IMR-90 (cell line): ENCODE data around the gene REXO5. TPM values are rescaled to one million over a fixed set of nuclear protein-coding genes. Genes with fewer than 3 reads are reported as not detected.

Experiments
- ATAC-seq: fragments of 200-7000 bp; cut with Tn5 transposase; 2 replicates; pipeline ENCODE4 v1.9.1; 2020; ENCODE audit warnings: low read depth, mild to moderate bottlenecking, moderate library complexity
- BruUV-seq: library from RNA; stranded (reverse); fragments of 400-500 nt; replicated peaks from 2 replicates; lab custom pipeline; 2021; lab: Mats Ljungman, UMichigan
- CTCF ChIA-PET: fragments of 300-600 bp; formaldehyde crosslinking; extraction: SDS; loops from one replicate; lab custom pipeline; 2021; ENCODE audit warnings: antibody characterized with exemption; lab: Yijun Ruan, JAX
- POLR2A ChIA-PET: fragments of 300-600 bp; sonication (Branson Sonifier 250); formaldehyde crosslinking; loops from one replicate; lab custom pipeline; 2022; ENCODE audit warnings: antibody characterized with exemption; ENCODE audit not compliant: unreplicated experiment; lab: Charles Lee
- DNase-seq: peaks from one replicate; pipeline ENCODE4 v3.0.0; 2013
- H2AFZ ChIP-seq: replicated peaks from 2 replicates; pipeline ENCODE3; 2013; ENCODE audit warnings: low read length, mild to moderate bottlenecking; ENCODE audit not compliant: poor library complexity
- H2AK5ac ChIP-seq: 2 replicates; pipeline ENCODE4 v1.6.1; 2013; ENCODE audit warnings: low read depth, low read length, inconsistent platforms
- H2AK9ac ChIP-seq: replicated peaks from 2 replicates; pipeline ENCODE3; 2013; ENCODE audit warnings: mild to moderate bottlenecking, low read depth, low read length, moderate library complexity; ENCODE audit not compliant: poor library complexity
- H2BK120ac ChIP-seq: 2 replicates; pipeline ENCODE4 v1.6.1; 2013; ENCODE audit warnings: low read depth, low read length, inconsistent platforms
- H2BK15ac ChIP-seq: 3 replicates; pipeline ENCODE4 v1.6.1; 2013; ENCODE audit warnings: low read depth, low read length, inconsistent platforms
- H2BK20ac ChIP-seq: 2 replicates; pipeline ENCODE4 v1.6.1; 2013; ENCODE audit warnings: low read depth, mild to moderate bottlenecking, inconsistent platforms, low read length, moderate library complexity
- H2BK5ac ChIP-seq: 2 replicates; pipeline ENCODE4 v1.6.1; 2013; ENCODE audit warnings: mild to moderate bottlenecking, low read depth, low read length, inconsistent platforms; ENCODE audit not compliant: poor library complexity, severe bottlenecking
- H3K14ac ChIP-seq: replicated peaks from 2 replicates; pipeline ENCODE4 v1.6.1; 2013; ENCODE audit warnings: low read depth, low read length, inconsistent platforms
- H3K18ac ChIP-seq: 2 replicates; pipeline ENCODE4 v1.6.1; 2013; ENCODE audit warnings: low read depth, low read length, control low read depth
- H3K23ac ChIP-seq: 2 replicates; pipeline ENCODE4 v1.6.1; 2013; ENCODE audit warnings: low read depth, low read length, inconsistent platforms
- H3K27ac ChIP-seq: 2 replicates; pipeline ENCODE4 v1.5.1; 2013; ENCODE audit warnings: mild to moderate bottlenecking, control low read depth, low read length; ENCODE audit not compliant: insufficient read depth
- H3K27me3 ChIP-seq: 2 replicates; pipeline ENCODE4 v1.6.1; 2013; ENCODE audit warnings: low read length; ENCODE audit not compliant: control insufficient read depth, insufficient read depth
- H3K36me3 ChIP-seq: 2 replicates; pipeline ENCODE4 v1.6.1; 2013; ENCODE audit warnings: low read length, mixed read lengths; ENCODE audit not compliant: control insufficient read depth, insufficient read depth
- H3K4ac ChIP-seq: 2 replicates; pipeline ENCODE4 v1.6.1; 2013; ENCODE audit warnings: low read depth, low read length, inconsistent platforms
- H3K4me1 ChIP-seq: 2 replicates; pipeline ENCODE4 v1.6.1; 2013; ENCODE audit warnings: low read length, mixed read lengths; ENCODE audit not compliant: control insufficient read depth, insufficient read depth
- H3K4me2 ChIP-seq: 2 replicates; pipeline ENCODE4 v1.6.1; 2013; ENCODE audit warnings: low read depth, mild to moderate bottlenecking, control low read depth, low read length, moderate library complexity
- H3K4me3 ChIP-seq: 2 replicates; pipeline ENCODE4 v1.5.1; 2013; ENCODE audit warnings: low read depth, mild to moderate bottlenecking, control low read depth, low read length, moderate library complexity; ENCODE audit not compliant: insufficient read depth
- H3K56ac ChIP-seq: 2 replicates; pipeline ENCODE4 v1.6.1; 2013; ENCODE audit warnings: low read length, inconsistent platforms; ENCODE audit not compliant: insufficient read depth; ENCODE audit errors: extremely low read depth
- H3K79me1 ChIP-seq, 2 experiments: 2 replicates each; pipeline ENCODE4 v1.6.1; 2013; ENCODE audit warnings: low read length in 2 of 2, inconsistent platforms in 1 of 2, low read depth in 1 of 2
- H3K9ac ChIP-seq: 2 replicates; pipeline ENCODE4 v1.6.1; 2013; ENCODE audit warnings: low read depth, low read length, control low read depth
- H3K9me1 ChIP-seq: 2 replicates; pipeline ENCODE4 v1.6.1; 2013; ENCODE audit warnings: low read length, inconsistent platforms; ENCODE audit not compliant: insufficient read depth
- H3K9me3 ChIP-seq: 2 replicates; pipeline ENCODE4 v1.6.1; 2013; ENCODE audit warnings: low read length; ENCODE audit not compliant: control insufficient read depth, insufficient read depth
- H4K20me1 ChIP-seq: 2 replicates; pipeline ENCODE4 v1.6.1; 2013; ENCODE audit warnings: low read length, inconsistent platforms; ENCODE audit not compliant: insufficient read depth
- H4K5ac ChIP-seq: 2 replicates; pipeline ENCODE4 v1.6.1; 2013; ENCODE audit warnings: mild to moderate bottlenecking, low read depth, low read length, control low read depth
- H4K8ac ChIP-seq, 2 experiments: 2 replicates each; pipeline ENCODE4 v1.6.1; 2013; ENCODE audit warnings: low read depth in 2 of 2, low read length in 2 of 2, control low read depth in 1 of 2, inconsistent platforms in 1 of 2
- H4K91ac ChIP-seq: 2 replicates; pipeline ENCODE4 v1.6.1; 2013; ENCODE audit warnings: low read depth, low read length, inconsistent platforms; ENCODE audit not compliant: insufficient read depth
- ELK1 ChIP-seq: fragments of 150-350 bp; IDR thresholded peaks from 2 replicates; pipeline ENCODE4 v1.6.1; 2016; ENCODE audit warnings: low read depth, mild to moderate bottlenecking, low read length, moderate library complexity, borderline replicate concordance
- POLR2A ChIP-seq: IDR thresholded peaks from 2 replicates; pipeline ENCODE4 v1.6.1; 2012; ENCODE audit warnings: mild to moderate bottlenecking, low read depth, low read length
- RFX5 ChIP-seq: IDR thresholded peaks from 2 replicates; pipeline ENCODE4 v1.8.0; 2012; ENCODE audit warnings: low read depth, mild to moderate bottlenecking, low read length, moderate library complexity
- USF2 ChIP-seq: fragments of 150-350 bp; IDR thresholded peaks from 2 replicates; pipeline ENCODE4 v1.6.1; 2017; ENCODE audit warnings: mild to moderate bottlenecking, antibody characterized with exemption, low read length, low read depth
- WGBS, 2 experiments: methylation state at CpG; one replicate each; pipeline versions ENCODE4 v1.1.5 to v1.1.7; 2013; ENCODE audit warnings: missing lambda C conversion rate in 2 of 2; ENCODE audit not compliant: insufficient read length in 1 of 2; ENCODE audit errors: extremely low coverage in 2 of 2; 5-methylcytosine and 5-hydroxymethylcytosine counted together
- dilution Hi-C: fragments of 300-500 bp; cut with HindIII; formaldehyde crosslinking; loops from one replicate; pipeline ENCODE4 v1.14.3; 2018; ENCODE audit warnings: low sequenced_read_pairs; ENCODE audit not compliant: unreplicated experiment
- in situ Hi-C: fragments of 300-500 bp; cut with MboI; formaldehyde crosslinking; loops from 3 replicates; pipeline ENCODE4 v1.14.3; 2019; ENCODE audit warnings: low sequenced_read_pairs, inconsistent platforms, mixed read lengths
- intact Hi-C: fragments of 100-400 bp; cut with micrococcal nuclease; formaldehyde crosslinking; loops from 2 replicates; pipeline ENCODE4 v1.10.0; 2022
- polyA plus RNA-seq, 3 experiments: library from polyadenylated mRNA; depleted of rRNA; stranded (reverse); fragments of >200 nt; gene quantifications; 2 replicates each; pipeline ENCODE4 v1.2.3, GENCODE V29; 2012; ENCODE audit warnings: low replicate concordance in 1 of 3
- total RNA-seq: library from RNA; depleted of rRNA; stranded (reverse); fragments of >200 nt; gene quantifications from 2 replicates; pipeline ENCODE4 v1.2.3, GENCODE V29; 2012

Gene REXO5
- total and polyA plus RNA-seq, 2 of the 4 experiments (the other 2 are of a cell fraction) = 3.7 to 7.0 TPM

- no TSS peak for BruUV-seq
- no peaks in the 10 kb centered on the region for H3K27me3 ChIP-seq
- H2AK9ac ChIP-seq = no peak overlapping the region
- dilution Hi-C loops (no loop called here), in situ Hi-C loops (no loop called here), intact Hi-C loops (no loop called here)
- TF ChIP-seq POLR2A = no peak
- no peak for TF ChIP-seq ELK1
- TF ChIP-seq RFX5 = no peak
- no peak for TF ChIP-seq USF2
- H3K18ac ChIP-seq = no peak overlapping the region
- no peaks in the 10 kb centered on the region for H3K9me3 ChIP-seq
- no peak overlapping the region for H2BK5ac ChIP-seq
- no peak for DNase-seq
- 93% methylated on average over 5 of the region's 6 CpGs; no CpG with 5 or more reads in 1 of the 2 experiments for WGBS, 2 experiments
- H2BK20ac ChIP-seq = no peak overlapping the region
- no peaks in the 10 kb centered on the region for H3K9me1 ChIP-seq
- POLR2A ChIA-PET = no interaction called here
- H4K20me1 ChIP-seq = no peaks in the 10 kb centered on the region
- no peak overlapping the region for H2BK120ac ChIP-seq
- H2BK15ac ChIP-seq = no peak overlapping the region
- no peak overlapping the region for H3K23ac ChIP-seq
- no peak overlapping the region for H4K5ac ChIP-seq
- H4K91ac ChIP-seq = no peak overlapping the region
- peaks cover 0 to 2% of the 10 kb centered on the region in 2 experiments; a peak in 1 of 4 replicates for H3K79me1 ChIP-seq
- no peak overlapping the region for H3K14ac ChIP-seq
- no peak overlapping the region for H3K4me2 ChIP-seq
- H3K36me3 ChIP-seq = peaks cover 2% of the 10 kb centered on the region; the same call in 1 of the 2 replicates
- ATAC-seq = no peak
- H2AFZ ChIP-seq = no peak overlapping the region
- peaks cover 2% of the 10 kb centered on the region for H3K4me1 ChIP-seq
- CTCF ChIA-PET = interaction anchor here (1.2 kb wide), 1 partner anchor 237 kb away, joined by 3 read pairs; no protein-coding TSS in a partner anchor
- H3K4ac ChIP-seq = no peak overlapping the region
- H3K4me3 ChIP-seq = no peak overlapping the region
- no peak overlapping the region for H3K9ac ChIP-seq
- H3K56ac ChIP-seq = no peak overlapping the region
- H3K27ac ChIP-seq = no peak overlapping the region
- H2AK5ac ChIP-seq = no peak overlapping the region
- H4K8ac ChIP-seq = no peak overlapping the region
Measured at GRCh38 chr16:20846030-20846429, 39.7 kb downstream of the REXO5 start.
